GM10266 (cell line): Measurements from ENCODE around the gene PIGK.
"Not testable (repeated sequence)": the region's sequence is repeated elsewhere in the genome, so short reads cannot be mapped to it uniquely, and the experiment has no call there.

Experiments
- DNase-seq: peaks from one replicate; pipeline ENCODE4 v3.0.0; 2012; ENCODE audit errors: extremely low spot score
- TF ChIP-seq, protein P1 (sequence below): IDR thresholded peaks from 2 replicates; pipeline ENCODE4 v1.5.1; 2012; ENCODE audit warnings: mild to moderate bottlenecking, low read depth; ENCODE audit not compliant: control insufficient read depth, insufficient read depth; ENCODE audit errors: missing control alignments

PIGK gene

DNA sequence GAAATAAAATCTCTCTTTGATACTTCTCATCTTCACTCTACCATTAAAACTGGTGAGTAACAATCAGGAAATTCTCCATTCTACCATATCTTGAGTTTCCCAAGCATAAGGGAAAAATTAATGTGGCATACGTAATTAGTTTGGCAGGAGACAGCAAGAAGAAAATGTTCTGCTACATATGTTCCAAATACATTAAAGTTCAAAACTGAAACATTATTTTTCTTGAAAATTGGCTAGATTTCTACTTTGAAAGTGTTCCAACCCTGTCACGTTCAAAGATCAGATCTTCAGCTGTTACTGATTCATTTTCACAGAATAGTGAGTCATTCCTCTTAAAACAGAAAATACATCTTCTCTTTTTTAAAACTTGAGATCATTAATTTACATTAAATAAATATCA, 48.5 kb downstream of the PIGK start:
- TF ChIP-seq, protein P1, sequence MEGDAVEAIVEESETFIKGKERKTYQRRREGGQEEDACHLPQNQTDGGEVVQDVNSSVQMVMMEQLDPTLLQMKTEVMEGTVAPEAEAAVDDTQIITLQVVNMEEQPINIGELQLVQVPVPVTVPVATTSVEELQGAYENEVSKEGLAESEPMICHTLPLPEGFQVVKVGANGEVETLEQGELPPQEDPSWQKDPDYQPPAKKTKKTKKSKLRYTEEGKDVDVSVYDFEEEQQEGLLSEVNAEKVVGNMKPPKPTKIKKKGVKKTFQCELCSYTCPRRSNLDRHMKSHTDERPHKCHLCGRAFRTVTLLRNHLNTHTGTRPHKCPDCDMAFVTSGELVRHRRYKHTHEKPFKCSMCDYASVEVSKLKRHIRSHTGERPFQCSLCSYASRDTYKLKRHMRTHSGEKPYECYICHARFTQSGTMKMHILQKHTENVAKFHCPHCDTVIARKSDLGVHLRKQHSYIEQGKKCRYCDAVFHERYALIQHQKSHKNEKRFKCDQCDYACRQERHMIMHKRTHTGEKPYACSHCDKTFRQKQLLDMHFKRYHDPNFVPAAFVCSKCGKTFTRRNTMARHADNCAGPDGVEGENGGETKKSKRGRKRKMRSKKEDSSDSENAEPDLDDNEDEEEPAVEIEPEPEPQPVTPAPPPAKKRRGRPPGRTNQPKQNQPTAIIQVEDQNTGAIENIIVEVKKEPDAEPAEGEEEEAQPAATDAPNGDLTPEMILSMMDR: no peak
- DNase-seq: no peak

DNA sequence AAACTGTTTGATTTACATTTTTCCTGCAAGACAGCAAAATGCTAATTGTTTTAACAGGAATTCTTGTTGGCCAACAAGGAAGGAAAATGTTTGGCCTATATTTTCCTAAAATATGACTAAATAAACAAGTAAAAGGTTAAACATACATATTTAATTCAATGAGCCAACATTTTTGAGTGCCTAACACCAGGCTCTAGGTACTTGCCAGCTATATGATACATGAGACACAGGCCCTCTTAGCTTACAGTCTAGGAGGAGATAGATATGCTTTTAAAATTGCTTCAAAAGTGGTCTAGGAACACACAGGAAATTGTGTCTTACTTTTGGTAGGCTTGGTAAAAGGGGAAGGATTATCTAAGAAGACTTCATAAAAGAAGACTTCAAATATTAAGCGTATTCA, 50.9 kb downstream of the PIGK start:
- DNase-seq: no peak
- TF ChIP-seq, protein P1: no peak

DNA sequence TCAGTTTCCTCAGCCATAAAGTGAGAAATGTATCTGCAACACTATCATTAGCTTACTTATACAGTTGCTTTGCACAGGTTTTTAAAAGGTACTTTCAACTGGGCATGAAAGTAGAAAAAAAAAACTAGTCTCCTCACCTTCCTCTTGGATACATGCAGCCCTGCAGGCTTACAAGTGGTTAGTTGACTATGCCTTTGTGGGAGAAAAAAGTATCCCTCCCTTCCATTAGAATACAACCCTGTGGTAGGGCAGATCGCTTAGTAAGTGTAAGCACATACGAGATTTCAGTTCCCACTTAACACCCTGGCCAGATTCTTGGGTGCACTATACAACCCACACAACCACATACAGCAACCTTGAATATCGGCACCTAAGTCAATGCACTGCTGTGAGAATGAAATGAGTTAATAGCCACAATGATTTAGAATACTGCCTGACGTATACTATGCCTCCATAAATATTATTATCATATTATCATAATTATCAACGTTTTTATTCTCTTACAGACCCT, 54.7 kb downstream of the PIGK start:
- no peak for DNase-seq
- TF ChIP-seq, protein P1: no peak

DNA sequence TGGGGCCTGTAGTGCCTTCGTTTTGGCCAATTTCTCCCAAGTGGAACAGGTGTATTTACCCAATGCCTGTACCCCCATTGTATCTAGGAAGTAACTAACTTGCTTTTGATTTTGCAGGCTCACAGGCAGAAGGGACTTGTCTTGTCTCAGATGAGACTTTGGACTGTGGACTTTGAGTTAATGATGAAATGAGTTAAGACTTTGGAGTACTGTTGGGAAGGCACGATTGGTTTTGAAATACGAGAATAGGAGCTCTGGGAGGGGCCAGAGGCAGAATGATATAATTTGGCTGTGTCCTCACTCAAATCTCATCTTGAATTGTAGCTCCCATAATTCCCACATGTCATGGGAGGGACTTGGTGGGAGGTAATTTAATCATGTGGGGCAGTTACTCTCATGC, 59.5 kb downstream of the PIGK start:
- DNase-seq: not testable (repeated sequence)

DNA sequence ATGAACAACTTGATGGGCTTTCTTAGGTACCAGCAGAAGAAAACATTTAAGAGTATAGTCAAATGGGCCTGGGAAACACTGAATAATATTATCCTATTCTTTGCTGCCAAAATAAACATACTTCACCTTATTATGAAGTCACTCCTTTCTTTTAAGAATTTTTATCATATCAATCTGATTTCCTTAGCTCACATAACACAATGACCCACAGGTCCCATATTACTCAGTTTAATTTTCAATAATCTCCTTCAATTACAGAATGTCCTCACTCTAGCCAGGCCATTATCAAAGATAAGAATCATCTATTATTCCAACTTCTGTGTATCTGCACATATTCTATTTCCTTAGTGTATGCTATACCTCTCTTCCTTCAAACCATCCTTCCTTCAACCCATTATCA, 63.0 kb downstream of the PIGK start:
- DNase-seq: no peak
- TF ChIP-seq, protein P1: no peak

DNA sequence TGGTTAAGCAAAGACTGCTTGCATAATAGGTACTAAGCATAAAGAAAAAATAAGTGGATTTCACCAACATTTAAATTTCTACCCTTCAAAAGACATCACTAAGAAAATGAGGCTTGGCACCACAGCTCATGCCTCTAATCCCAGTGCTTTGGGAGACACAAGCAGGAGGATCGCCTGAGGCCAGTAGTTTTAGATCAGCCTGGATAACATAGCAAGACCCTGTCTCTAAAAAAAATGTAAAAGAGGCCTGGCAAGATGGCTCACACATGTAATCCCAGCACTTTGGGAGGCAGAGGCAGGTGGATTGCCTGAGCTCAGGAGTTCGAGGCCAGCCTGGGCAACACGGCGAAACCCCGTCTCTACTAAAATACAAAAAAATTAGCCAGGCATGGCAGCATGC, 73.0 kb downstream of the PIGK start:
- no peak for DNase-seq
- TF ChIP-seq, protein P1: no peak

DNA sequence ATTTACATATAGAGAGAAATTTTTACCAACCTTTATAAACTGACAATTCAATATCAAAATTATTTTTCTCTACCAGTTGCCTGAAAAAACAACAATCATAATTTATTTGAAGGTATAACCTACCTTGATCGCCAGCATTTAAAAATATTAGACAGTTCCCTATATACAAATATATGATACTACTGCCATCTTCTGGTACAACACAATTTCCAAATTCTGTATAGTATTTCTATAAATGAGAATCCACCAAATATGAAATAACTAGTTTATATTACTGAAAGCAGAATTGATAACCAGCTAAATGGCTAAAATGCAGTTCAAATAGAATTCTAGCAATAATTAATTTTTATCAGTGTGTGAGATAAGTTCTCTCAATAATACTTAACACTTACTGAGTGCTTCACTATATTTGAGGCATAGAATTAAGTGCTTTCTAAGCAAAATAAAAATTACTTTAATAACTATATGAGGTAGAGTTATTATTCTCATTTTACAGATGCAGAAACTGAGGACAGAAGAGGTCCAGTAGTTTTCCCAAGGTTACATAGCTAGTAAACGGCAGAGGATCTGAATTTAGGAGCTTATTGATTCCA, 75.6 kb downstream of the PIGK start:
- TF ChIP-seq, protein P1: peak; percentile 28
- DNase-seq: no peak

DNA sequence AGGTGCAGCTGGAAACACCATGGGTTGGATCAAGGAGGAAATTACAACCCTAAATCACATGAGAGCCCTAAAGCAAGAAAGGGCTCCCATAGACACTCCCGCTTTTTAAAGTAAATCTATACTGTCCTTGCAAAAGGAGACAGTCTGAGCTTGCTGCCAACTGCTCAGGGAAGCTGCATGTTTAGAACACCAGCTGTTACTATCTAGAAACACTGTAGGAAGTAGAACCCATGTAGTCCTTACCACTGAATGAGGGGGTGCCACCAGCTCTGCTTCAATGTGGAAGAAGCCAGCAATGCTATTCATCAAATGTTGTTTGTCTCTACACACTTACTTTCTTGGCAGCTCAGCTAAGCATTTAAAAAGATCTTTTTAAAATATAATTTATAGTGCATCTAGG, 79.8 kb downstream of the PIGK start:
- no peak for DNase-seq
- TF ChIP-seq, protein P1: no peak
